ENCODE data around the gene VAPA. TPM values are rescaled to one million over a fixed set of nuclear protein-coding genes. Genes with fewer than 3 reads are reported as not detected.

The VAPA gene
- total and polyA plus RNA-seq, 7 experiments from 2014 or later: 109 to 278 (median 164) TPM

DNA sequence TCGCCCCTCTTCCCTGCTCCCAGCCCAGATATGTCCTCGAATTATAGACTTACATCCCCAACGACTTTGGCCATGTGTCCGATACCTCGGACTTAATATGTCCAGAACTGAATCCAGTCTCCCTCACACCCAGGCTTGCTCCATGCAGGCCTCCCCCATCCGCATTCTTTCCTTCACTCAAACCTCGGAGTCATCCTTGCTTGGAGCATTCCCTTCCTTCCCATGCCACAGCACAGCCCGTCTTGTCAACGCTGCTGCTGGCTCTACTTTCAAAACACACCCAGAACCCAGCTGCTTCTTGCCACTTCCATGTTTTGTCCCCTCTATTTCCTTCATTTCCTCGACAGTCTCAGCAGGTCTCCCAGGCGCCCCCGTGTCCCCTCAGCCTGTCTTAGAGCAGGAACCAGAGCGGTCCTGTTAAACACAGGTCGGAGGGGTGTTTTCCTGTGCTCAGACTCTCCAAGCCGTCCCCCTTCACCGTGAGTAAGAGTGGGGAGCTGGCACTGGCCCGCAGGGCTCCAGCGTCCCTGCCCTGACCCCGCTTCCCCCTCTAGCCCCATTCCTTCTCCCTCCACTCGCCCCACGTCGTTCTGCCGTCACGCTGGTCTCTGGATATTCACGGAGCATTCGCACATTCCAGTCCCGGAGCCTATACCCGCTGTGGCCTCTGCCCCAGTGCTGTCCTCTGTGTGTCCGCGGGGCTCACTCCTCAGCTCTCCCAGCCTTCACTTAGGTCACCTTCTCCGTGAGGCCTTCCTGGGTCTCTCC is 54.4 kb downstream of the VAPA start:
- H3K4me1 Mint-ChIP-seq: peaks cover 9 to 38% (median 30%) of the 10 kb centered on the region in 7 donors
- no peak overlapping the region for H3K27ac Mint-ChIP-seq
- ChIA-PET POLR2A (no interaction called here), CTCF (no interaction called here)
- no peak overlapping the region for H3K27ac ChIP-seq (ENCODE audit: low read depth, low read length)
- peaks cover 0 to 4% of the 10 kb centered on the region in 2 donors for H3K27me3 ChIP-seq (ENCODE audit: control insufficient read depth in 2 of 2, insufficient read depth in 2 of 2, low read length in 2 of 2)
- peaks cover 0 to 4% (median 0%) of the 10 kb centered on the region in 11 donors for H3K9me3 Mint-ChIP-seq
- H3K4me3 ChIP-seq (ENCODE audit: low read length): no peak overlapping the region
- no peaks in the 10 kb centered on the region for H3K36me3 ChIP-seq (ENCODE audit: control insufficient read depth in 2 of 3, insufficient read depth in 3 of 3, low read length in 3 of 3)
- H3K4me3 Mint-ChIP-seq: peak overlapping the region in 6 of 10 donors; percentile 0 to 67 (median 52)
- ATAC-seq: no peak
- peaks cover 34 to 40% (median 38%) of the 10 kb centered on the region in 5 donors for H3K27me3 Mint-ChIP-seq
- intact Hi-C loops (cut with micrococcal nuclease): no loop called here
- no peak for DNase-seq
- H3K36me3 Mint-ChIP-seq: peaks cover 0 to 3% (median 0%) of the 10 kb centered on the region in 5 donors
- no peaks in the 10 kb centered on the region for H3K4me1 ChIP-seq (ENCODE audit: control insufficient read depth in 2 of 2, insufficient read depth in 2 of 2, low read length in 2 of 2)
- no peaks in the 10 kb centered on the region for H3K9me3 ChIP-seq (ENCODE audit: control insufficient read depth in 2 of 3, low read length in 3 of 3)

DNA sequence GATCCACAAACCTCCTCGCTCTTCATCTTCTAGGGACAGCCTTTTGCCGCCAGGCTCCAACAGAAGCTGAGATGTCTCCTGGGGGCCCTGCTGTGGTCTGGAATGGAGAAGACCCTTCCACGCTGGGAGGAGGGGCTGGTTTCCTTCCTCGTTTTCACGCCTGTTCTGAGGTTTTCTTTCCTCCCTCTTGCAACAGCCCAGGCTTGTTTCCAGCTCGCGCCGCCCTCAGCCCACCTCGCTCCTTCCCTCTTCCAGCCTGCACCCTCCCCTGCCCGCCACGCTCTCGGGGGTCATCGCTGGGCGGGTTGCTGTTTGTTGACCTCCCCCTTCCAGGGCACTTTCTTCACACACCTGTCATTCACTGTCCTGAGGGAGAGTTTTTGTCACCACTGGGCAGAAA is 55.4 kb downstream of the VAPA start:
- ChIA-PET POLR2A (no interaction called here), CTCF (interaction anchor here (3.7 kb wide), 1 partner anchor 552 kb away, joined by 25 read pairs; no protein-coding TSS in a partner anchor)
- no peaks in the 10 kb centered on the region for H3K4me1 ChIP-seq (ENCODE audit: control insufficient read depth in 2 of 2, insufficient read depth in 2 of 2, low read length in 2 of 2)
- H3K4me3 Mint-ChIP-seq: peak overlapping the region in 6 of 10 donors; percentile 2 to 71 (median 52)
- peaks cover 0 to 5% (median 0%) of the 10 kb centered on the region in 11 donors for H3K9me3 Mint-ChIP-seq
- no peaks in the 10 kb centered on the region for H3K9me3 ChIP-seq (ENCODE audit: control insufficient read depth in 2 of 3, low read length in 3 of 3)
- no peak overlapping the region for H3K4me3 ChIP-seq (ENCODE audit: low read length)
- intact Hi-C loops (cut with micrococcal nuclease): no loop called here
- peaks cover 9 to 38% (median 30%) of the 10 kb centered on the region in 7 donors for H3K4me1 Mint-ChIP-seq
- no peaks in the 10 kb centered on the region for H3K36me3 ChIP-seq (ENCODE audit: control insufficient read depth in 2 of 3, insufficient read depth in 3 of 3, low read length in 3 of 3)
- H3K27me3 Mint-ChIP-seq: peaks cover 34 to 39% (median 38%) of the 10 kb centered on the region in 5 donors
- H3K27me3 ChIP-seq (ENCODE audit: control insufficient read depth in 2 of 2, insufficient read depth in 2 of 2, low read length in 2 of 2): peaks cover 0 to 4% of the 10 kb centered on the region in 2 donors
- peaks cover 0 to 3% (median 0%) of the 10 kb centered on the region in 5 donors for H3K36me3 Mint-ChIP-seq
- ATAC-seq: no peak
- H3K27ac ChIP-seq (ENCODE audit: low read depth, low read length): no peak overlapping the region
- DNase-seq: no peak
- H3K27ac Mint-ChIP-seq: no peak overlapping the region

DNA sequence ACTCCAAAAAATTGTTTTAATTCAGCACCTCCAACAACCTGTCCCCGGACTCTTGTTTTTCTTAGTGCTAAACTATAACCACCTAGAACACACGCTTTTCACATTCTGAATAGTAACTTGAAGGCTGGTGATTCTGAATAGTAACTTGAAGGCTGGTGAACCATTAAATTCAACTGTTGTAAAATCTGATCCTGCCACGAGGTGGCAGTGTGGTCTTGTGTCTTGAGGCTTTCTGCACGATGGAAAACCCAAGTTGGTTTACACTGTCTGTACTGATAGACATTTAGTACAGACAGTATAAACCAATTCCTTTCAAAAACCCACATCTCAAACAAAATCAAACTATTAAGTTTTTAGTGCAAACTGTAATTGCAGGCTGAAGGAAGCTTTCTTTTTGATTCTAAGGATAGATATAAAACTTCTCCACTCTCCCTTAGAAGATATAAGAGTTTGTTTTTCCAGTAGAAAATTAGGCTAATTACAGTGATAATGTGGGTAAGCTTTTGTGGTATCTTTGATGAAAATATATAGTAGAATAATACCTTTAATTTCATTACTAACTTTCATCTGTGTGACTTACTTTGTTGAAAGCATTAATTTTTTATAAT is 57.6 kb downstream of the VAPA start:
- no peaks in the 10 kb centered on the region for H3K9me3 ChIP-seq (ENCODE audit: control insufficient read depth in 2 of 3, low read length in 3 of 3)
- no peak overlapping the region for H3K4me3 ChIP-seq (ENCODE audit: low read length)
- POLR2A ChIA-PET: no interaction called here
- DNase-seq (peak; percentile 36 to 76 (median 62)), ATAC-seq (peak; percentile 84)
- CTCF ChIA-PET: interaction anchor here (0.6 to 3.7 kb wide), 5 partner anchors 9 to 549 kb away, joined by 3 to 25 read pairs (median 4); no protein-coding TSS in a partner anchor
- peaks cover 4 to 28% (median 22%) of the 10 kb centered on the region in 7 donors for H3K4me1 Mint-ChIP-seq
- H3K27ac ChIP-seq (ENCODE audit: low read depth, low read length): no peak overlapping the region
- H3K27me3 Mint-ChIP-seq: peaks cover 34 to 39% (median 36%) of the 10 kb centered on the region in 5 donors
- H3K9me3 Mint-ChIP-seq: peaks cover 0 to 14% (median 7%) of the 10 kb centered on the region in 11 donors
- intact Hi-C loops (cut with micrococcal nuclease): loop anchor here (1.0 to 10.0 kb wide), 6 partner anchors 549 to 1771 kb away; no protein-coding TSS in a partner anchor
- no peak overlapping the region for H3K4me3 Mint-ChIP-seq
- H3K27ac Mint-ChIP-seq: no peak overlapping the region
- peaks cover 0 to 4% of the 10 kb centered on the region in 2 donors for H3K27me3 ChIP-seq (ENCODE audit: control insufficient read depth in 2 of 2, insufficient read depth in 2 of 2, low read length in 2 of 2)
- no peaks in the 10 kb centered on the region for H3K36me3 ChIP-seq (ENCODE audit: control insufficient read depth in 2 of 3, insufficient read depth in 3 of 3, low read length in 3 of 3)
- no peaks in the 10 kb centered on the region for H3K4me1 ChIP-seq (ENCODE audit: control insufficient read depth in 2 of 2, insufficient read depth in 2 of 2, low read length in 2 of 2)
- H3K36me3 Mint-ChIP-seq: peaks cover 0 to 8% (median 0%) of the 10 kb centered on the region in 5 donors

DNA sequence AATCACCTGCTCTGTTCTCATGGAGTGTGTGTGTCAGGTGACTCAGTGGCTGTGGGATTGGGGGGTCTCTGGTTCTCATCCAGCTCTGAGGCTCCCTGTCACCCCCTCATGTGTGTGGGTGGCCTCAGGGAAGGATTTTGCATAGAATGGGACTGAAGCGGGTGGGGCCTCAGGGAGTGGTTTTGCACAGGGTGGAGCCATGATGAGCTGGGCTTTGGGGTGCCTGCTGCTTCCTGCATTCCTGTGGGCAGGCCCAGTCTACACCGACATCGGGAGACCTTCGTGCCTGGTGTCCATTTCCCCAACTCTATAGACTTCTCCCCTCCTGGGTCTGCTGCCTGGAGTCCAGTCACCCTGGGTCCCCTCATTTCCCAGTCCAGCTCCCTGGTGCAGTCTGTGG is 59.7 kb downstream of the VAPA start:
- no peak overlapping the region for H3K4me3 Mint-ChIP-seq
- DNase-seq (no peak), ATAC-seq (no peak)
- peaks cover 0 to 24% (median 8%) of the 10 kb centered on the region in 11 donors for H3K9me3 Mint-ChIP-seq
- intact Hi-C loops (cut with micrococcal nuclease): loop anchor here (5.0 to 10.0 kb wide), 4 partner anchors 814 to 1769 kb away; no protein-coding TSS in a partner anchor
- H3K27ac Mint-ChIP-seq: no peak overlapping the region
- H3K27ac ChIP-seq (ENCODE audit: low read depth, low read length): no peak overlapping the region
- H3K36me3 ChIP-seq (ENCODE audit: control insufficient read depth in 2 of 3, insufficient read depth in 3 of 3, low read length in 3 of 3): no peaks in the 10 kb centered on the region
- H3K4me3 ChIP-seq (ENCODE audit: low read length): no peak overlapping the region
- CTCF ChIA-PET: interaction anchor here (0.5 to 1.7 kb wide), 3 partner anchors 11 to 557 kb away, joined by 3 to 5 read pairs (median 4); no protein-coding TSS in a partner anchor
- peaks cover 4 to 16% (median 11%) of the 10 kb centered on the region in 7 donors for H3K4me1 Mint-ChIP-seq
- peaks cover 0 to 8% (median 0%) of the 10 kb centered on the region in 5 donors for H3K36me3 Mint-ChIP-seq
- H3K9me3 ChIP-seq (ENCODE audit: control insufficient read depth in 2 of 3, low read length in 3 of 3): no peaks in the 10 kb centered on the region
- H3K27me3 ChIP-seq (ENCODE audit: control insufficient read depth in 2 of 2, insufficient read depth in 2 of 2, low read length in 2 of 2): peaks cover 0 to 4% of the 10 kb centered on the region in 2 donors
- no peaks in the 10 kb centered on the region for H3K4me1 ChIP-seq (ENCODE audit: control insufficient read depth in 2 of 2, insufficient read depth in 2 of 2, low read length in 2 of 2)
- POLR2A ChIA-PET: interaction anchor here (0.6 kb wide), 1 partner anchor 1404 kb away, joined by 3 read pairs; no protein-coding TSS in a partner anchor
- peaks cover 18 to 29% (median 24%) of the 10 kb centered on the region in 5 donors for H3K27me3 Mint-ChIP-seq

DNA sequence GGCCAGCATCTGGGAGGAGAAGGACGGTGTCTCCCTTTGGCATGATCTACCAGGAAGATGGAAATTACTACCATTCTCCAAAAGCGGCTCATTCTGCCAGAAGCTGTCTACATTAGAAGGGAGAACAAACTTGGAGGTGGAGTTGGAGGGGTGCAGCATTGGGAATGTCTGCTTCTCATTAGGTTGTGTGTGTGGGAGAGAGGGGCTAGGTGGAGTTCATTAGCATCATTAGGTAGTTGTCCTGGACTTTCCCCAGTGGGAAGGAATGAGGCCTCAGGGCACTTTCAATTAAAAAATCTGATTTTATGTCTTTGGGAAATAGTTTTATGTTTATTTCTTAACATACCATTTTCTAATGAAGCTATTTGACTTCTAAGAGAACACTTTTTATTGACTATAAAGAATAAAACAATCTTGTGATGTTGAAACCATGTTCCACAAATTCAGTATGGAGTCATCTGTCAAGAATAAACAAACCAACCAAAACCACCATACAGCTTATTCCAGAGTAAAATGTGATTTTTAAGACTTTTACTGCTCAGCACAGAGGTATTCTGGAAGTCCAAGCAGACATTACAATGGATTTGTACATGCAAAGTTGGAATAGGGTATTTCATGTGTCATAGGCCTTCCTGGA is 60.6 kb downstream of the VAPA start:
- ChIA-PET CTCF (interaction anchor here (1.2 kb wide), 1 partner anchor 544 kb away, joined by 3 read pairs; no protein-coding TSS in a partner anchor), POLR2A (no interaction called here)
- DNase-seq (no peak), ATAC-seq (no peak)
- Mint-ChIP-seq H3K27ac (no peak overlapping the region), H3K4me3 (no peak overlapping the region), H3K27me3 (peaks cover 10 to 20% (median 15%) of the 10 kb centered on the region in 5 donors), H3K4me1 (peaks cover under 1 to 7% (median 4%) of the 10 kb centered on the region in 7 donors), H3K9me3 (peaks cover 0 to 30% (median 8%) of the 10 kb centered on the region in 11 donors), H3K36me3 (peaks cover 0 to 8% (median 0%) of the 10 kb centered on the region in 5 donors)
- peaks cover 0 to 4% of the 10 kb centered on the region in 2 donors for H3K27me3 ChIP-seq (ENCODE audit: control insufficient read depth in 2 of 2, insufficient read depth in 2 of 2, low read length in 2 of 2)
- no peak overlapping the region for H3K4me3 ChIP-seq (ENCODE audit: low read length)
- H3K27ac ChIP-seq (ENCODE audit: low read depth, low read length): no peak overlapping the region
- no peaks in the 10 kb centered on the region for H3K36me3 ChIP-seq (ENCODE audit: control insufficient read depth in 2 of 3, insufficient read depth in 3 of 3, low read length in 3 of 3)
- no peaks in the 10 kb centered on the region for H3K4me1 ChIP-seq (ENCODE audit: control insufficient read depth in 2 of 2, insufficient read depth in 2 of 2, low read length in 2 of 2)
- intact Hi-C loops (cut with micrococcal nuclease): loop anchor here (5.0 to 10.0 kb wide), 4 partner anchors 813 to 1768 kb away; no protein-coding TSS in a partner anchor
- H3K9me3 ChIP-seq (ENCODE audit: control insufficient read depth in 2 of 3, low read length in 3 of 3): no peaks in the 10 kb centered on the region

DNA sequence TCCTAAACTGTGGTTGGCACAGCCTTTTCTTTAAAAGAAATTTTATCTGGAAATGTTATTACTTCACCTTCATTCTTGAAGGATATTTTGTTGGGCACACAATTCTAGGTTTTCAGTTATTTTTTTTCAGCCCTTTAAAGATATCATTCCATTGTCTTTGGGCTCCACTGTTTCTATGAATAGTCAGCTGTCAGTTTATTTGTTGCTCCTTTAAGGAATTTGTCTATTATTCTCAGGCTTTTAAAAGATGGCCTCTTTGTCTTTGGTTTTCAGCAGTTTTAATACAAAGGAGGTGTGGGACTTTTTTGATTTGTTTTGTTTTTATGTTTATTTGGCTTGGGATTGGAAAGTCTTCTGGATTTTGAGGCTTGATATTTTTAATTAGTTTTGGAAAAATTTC is 61.8 kb downstream of the VAPA start:
- intact Hi-C loops (cut with micrococcal nuclease): loop anchor here in 1 of 2 donors (10.0 kb wide), 1 partner anchor 1539 kb away; no protein-coding TSS in a partner anchor
- no peaks in the 10 kb centered on the region for H3K36me3 ChIP-seq (ENCODE audit: control insufficient read depth in 2 of 3, insufficient read depth in 3 of 3, low read length in 3 of 3)
- peaks cover 0 to 4% (median 0%) of the 10 kb centered on the region in 7 donors for H3K4me1 Mint-ChIP-seq
- no peak overlapping the region for H3K27ac Mint-ChIP-seq
- ATAC-seq: no peak
- no peaks in the 10 kb centered on the region for H3K4me1 ChIP-seq (ENCODE audit: control insufficient read depth in 2 of 2, insufficient read depth in 2 of 2, low read length in 2 of 2)
- peaks cover 3 to 34% (median 8%) of the 10 kb centered on the region in 11 donors for H3K9me3 Mint-ChIP-seq
- no peaks in the 10 kb centered on the region for H3K9me3 ChIP-seq (ENCODE audit: control insufficient read depth in 2 of 3, low read length in 3 of 3)
- no peak overlapping the region for H3K27ac ChIP-seq (ENCODE audit: low read depth, low read length)
- POLR2A ChIA-PET: no interaction called here
- no peak overlapping the region for H3K4me3 ChIP-seq (ENCODE audit: low read length)
- H3K27me3 ChIP-seq (ENCODE audit: control insufficient read depth in 2 of 2, insufficient read depth in 2 of 2, low read length in 2 of 2): peaks cover 0 to 4% of the 10 kb centered on the region in 2 donors
- peaks cover 4 to 13% (median 5%) of the 10 kb centered on the region in 5 donors for H3K27me3 Mint-ChIP-seq
- peaks cover 0 to 8% (median 0%) of the 10 kb centered on the region in 5 donors for H3K36me3 Mint-ChIP-seq
- no peak overlapping the region for H3K4me3 Mint-ChIP-seq
- DNase-seq: no peak
- CTCF ChIA-PET: no interaction called here
